ENCODE results near the gene CACNA1E.

Gene CACNA1E

GRCh38 chr1:181659321-181659957 is 176.1 kb downstream of the CACNA1E start:
- TF ChIP-seq CTCF (conservative IDR thresholded peaks at IDR 0.05; ENCODE audit: low read depth) = no peak
- CTCF ChIA-PET = interaction anchor here (0.5 kb wide), 1 partner anchor 20 kb away, joined by 3 read pairs; no protein-coding TSS in a partner anchor
- POLR2A ChIA-PET (ENCODE audit: low non-redundant PET) = no interaction called here
- no peak for DNase-seq (ENCODE audit: low spot score)
- no peak overlapping the region for H3K27ac ChIP-seq

GRCh38 chr1:181660621-181661020 is 177.3 kb downstream of the CACNA1E start:
- no peak for DNase-seq (ENCODE audit: low spot score)
- POLR2A ChIA-PET (ENCODE audit: low non-redundant PET) = no interaction called here
- CTCF ChIA-PET = no interaction called here
- TF ChIP-seq CTCF (conservative IDR thresholded peaks at IDR 0.05; ENCODE audit: low read depth) = no peak
- H3K27ac ChIP-seq = no peak overlapping the region

- POLR2A ChIA-PET (ENCODE audit: low non-redundant PET) = no interaction called here
- TF ChIP-seq CTCF (conservative IDR thresholded peaks at IDR 0.05; ENCODE audit: low read depth) = no peak
- CTCF ChIA-PET = interaction anchor here (0.5 to 0.9 kb wide), 2 partner anchors 275 to 383 kb away, joined by 3 read pairs; no protein-coding TSS in a partner anchor
- H3K27ac ChIP-seq = no peak overlapping the region
- DNase-seq (ENCODE audit: low spot score) = no peak
Observed at GRCh38 chr1:181661569-181661968, 178.3 kb downstream of the CACNA1E start.

GRCh38 chr1:181662606-181663005 is 179.3 kb downstream of the CACNA1E start:
- ChIA-PET POLR2A (ENCODE audit: low non-redundant PET) (no interaction called here), CTCF (interaction anchor here (0.6 kb wide), 1 partner anchor 56 kb away, joined by 3 read pairs; no protein-coding TSS in a partner anchor)

GRCh38 chr1:181664543-181664942 is 181.2 kb downstream of the CACNA1E start:
- CTCF ChIA-PET = no interaction called here
- no peak overlapping the region for H3K27ac ChIP-seq
- no peak for TF ChIP-seq CTCF (conservative IDR thresholded peaks at IDR 0.05; ENCODE audit: low read depth)
- no peak for DNase-seq (ENCODE audit: low spot score)
- POLR2A ChIA-PET (ENCODE audit: low non-redundant PET) = no interaction called here

More at GRCh38 chr1:181662606-181663005, 179.3 kb downstream of the CACNA1E start:
- no peak for DNase-seq (ENCODE audit: low spot score)
- no peak overlapping the region for H3K27ac ChIP-seq
- no peak for TF ChIP-seq CTCF (conservative IDR thresholded peaks at IDR 0.05; ENCODE audit: low read depth)

GRCh38 chr1:181669246-181669645 is 185.9 kb downstream of the CACNA1E start:
- POLR2A ChIA-PET (ENCODE audit: low non-redundant PET) = no interaction called here
- H3K27ac ChIP-seq = no peak overlapping the region
- DNase-seq (ENCODE audit: low spot score) = peak; percentile 54
- no peak for TF ChIP-seq CTCF (conservative IDR thresholded peaks at IDR 0.05; ENCODE audit: low read depth)
- CTCF ChIA-PET = interaction anchor here (0.6 kb wide), 1 partner anchor 8 kb away, joined by 3 read pairs; no protein-coding TSS in a partner anchor
